GM10248 (cell line): Measurements from ENCODE around the gene RARRES2.
A peak's percentile ranks its signal among the peaks of the same experiment; 100 is the strongest.

Experiments used
- CTCF ChIA-PET: fragments of 300-600 bp; sonication (Branson Sonifier 250); formaldehyde crosslinking; extraction: SDS; loops from one replicate; lab custom pipeline; 2021; ENCODE audit warnings: antibody characterized with exemption; lab: Yijun Ruan, JAX
- POLR2A ChIA-PET: fragments of 350-650 bp; sonication (Branson Sonifier 250); formaldehyde crosslinking; extraction: SDS; loops from one replicate; lab custom pipeline; 2020; ENCODE audit warnings: antibody characterized with exemption; lab: Yijun Ruan, JAX
- DNase-seq: peaks from one replicate; pipeline ENCODE4 v3.0.0; 2012; ENCODE audit errors: extremely low spot score
- TF ChIP-seq, protein P1 (sequence below): IDR thresholded peaks from 2 replicates; pipeline ENCODE4 v1.5.1; 2012; ENCODE audit warnings: mild to moderate bottlenecking, low read depth; ENCODE audit errors: extremely low read depth, missing control alignments, control extremely low read depth

The RARRES2 gene

DNA sequence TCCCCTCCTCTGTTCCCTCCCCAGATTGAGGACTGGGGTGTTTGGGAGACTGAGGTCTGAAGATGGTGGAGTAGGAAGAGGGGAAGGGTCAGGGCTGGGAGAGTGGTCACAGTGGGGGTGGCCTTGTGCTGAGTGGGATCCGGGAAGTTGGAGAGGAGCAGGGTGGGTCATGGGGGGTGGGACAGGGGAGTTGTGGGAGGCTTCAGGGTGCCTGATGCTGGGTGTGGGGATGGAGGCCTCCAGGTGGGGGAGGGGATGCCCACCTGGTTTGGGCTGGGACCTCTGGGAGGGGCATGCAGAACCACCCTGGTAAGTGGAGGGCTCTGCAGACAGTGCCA, 40.3 kb upstream of the RARRES2 start:
- no peak for DNase-seq
- ChIA-PET CTCF (no interaction called here), POLR2A (no interaction called here)
- TF ChIP-seq, protein P1, sequence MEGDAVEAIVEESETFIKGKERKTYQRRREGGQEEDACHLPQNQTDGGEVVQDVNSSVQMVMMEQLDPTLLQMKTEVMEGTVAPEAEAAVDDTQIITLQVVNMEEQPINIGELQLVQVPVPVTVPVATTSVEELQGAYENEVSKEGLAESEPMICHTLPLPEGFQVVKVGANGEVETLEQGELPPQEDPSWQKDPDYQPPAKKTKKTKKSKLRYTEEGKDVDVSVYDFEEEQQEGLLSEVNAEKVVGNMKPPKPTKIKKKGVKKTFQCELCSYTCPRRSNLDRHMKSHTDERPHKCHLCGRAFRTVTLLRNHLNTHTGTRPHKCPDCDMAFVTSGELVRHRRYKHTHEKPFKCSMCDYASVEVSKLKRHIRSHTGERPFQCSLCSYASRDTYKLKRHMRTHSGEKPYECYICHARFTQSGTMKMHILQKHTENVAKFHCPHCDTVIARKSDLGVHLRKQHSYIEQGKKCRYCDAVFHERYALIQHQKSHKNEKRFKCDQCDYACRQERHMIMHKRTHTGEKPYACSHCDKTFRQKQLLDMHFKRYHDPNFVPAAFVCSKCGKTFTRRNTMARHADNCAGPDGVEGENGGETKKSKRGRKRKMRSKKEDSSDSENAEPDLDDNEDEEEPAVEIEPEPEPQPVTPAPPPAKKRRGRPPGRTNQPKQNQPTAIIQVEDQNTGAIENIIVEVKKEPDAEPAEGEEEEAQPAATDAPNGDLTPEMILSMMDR, result no peak

DNA sequence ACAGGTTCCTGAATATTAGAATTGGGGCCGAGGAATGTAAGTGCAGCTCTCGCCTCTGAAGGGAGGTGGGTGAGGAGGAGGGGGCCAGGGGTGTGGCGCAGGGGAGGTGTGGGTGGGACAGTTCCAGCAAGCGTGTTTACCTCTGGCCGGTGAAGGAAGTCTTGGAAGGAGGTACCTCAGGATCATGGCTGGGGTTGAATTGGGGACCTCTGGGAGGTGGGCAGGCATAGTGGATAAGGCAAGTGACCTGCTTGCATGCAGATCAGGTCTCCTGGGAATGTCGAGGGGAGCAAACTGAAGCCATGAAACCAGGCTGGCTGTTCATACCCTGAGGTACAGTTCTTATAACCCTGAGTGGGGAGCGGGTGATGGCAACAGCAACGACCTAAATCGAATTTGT, 39.7 kb upstream of the RARRES2 start:
- no peak for DNase-seq
- CTCF ChIA-PET, result interaction anchor here (0.9 to 2.0 kb wide), 4 partner anchors 12 to 26 kb away, joined by 3 to 5 read pairs (median 4); a partner anchor contains a TSS
- TF ChIP-seq, protein P1, result no peak
- POLR2A ChIA-PET, result interaction anchor here (0.7 to 1.0 kb wide), 2 partner anchors 12 to 18 kb away, joined by 3 to 4 read pairs; no protein-coding TSS in a partner anchor

DNA sequence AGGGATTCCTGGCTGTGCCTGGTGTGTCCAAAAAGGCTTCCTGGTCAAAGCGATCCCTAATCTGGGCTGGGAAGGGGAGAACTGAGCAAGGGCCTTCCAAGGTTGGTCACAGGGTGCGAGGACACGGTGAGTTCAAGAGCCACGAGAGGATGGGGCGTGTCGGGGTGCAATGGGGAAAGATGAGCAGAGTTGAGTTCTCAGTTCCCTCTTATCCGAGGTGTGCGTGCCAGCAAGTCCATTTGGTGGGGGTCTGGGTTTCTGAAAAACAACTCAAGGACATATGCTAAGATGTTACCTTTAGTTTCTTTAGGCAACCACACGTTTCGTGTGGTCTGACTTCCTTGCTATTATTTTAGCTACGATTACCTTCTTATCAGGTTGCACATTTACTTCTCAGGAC, 39.0 kb upstream of the RARRES2 start:
- TF ChIP-seq, protein P1, result no peak
- DNase-seq, result peak; percentile 58
- ChIA-PET POLR2A (interaction anchor here (0.6 to 1.0 kb wide), 3 partner anchors 11 to 17 kb away, joined by 3 to 4 read pairs (median 3); no protein-coding TSS in a partner anchor), CTCF (interaction anchor here (0.9 to 2.0 kb wide), 4 partner anchors 12 to 27 kb away, joined by 3 to 5 read pairs (median 4); a partner anchor contains a TSS)

DNA sequence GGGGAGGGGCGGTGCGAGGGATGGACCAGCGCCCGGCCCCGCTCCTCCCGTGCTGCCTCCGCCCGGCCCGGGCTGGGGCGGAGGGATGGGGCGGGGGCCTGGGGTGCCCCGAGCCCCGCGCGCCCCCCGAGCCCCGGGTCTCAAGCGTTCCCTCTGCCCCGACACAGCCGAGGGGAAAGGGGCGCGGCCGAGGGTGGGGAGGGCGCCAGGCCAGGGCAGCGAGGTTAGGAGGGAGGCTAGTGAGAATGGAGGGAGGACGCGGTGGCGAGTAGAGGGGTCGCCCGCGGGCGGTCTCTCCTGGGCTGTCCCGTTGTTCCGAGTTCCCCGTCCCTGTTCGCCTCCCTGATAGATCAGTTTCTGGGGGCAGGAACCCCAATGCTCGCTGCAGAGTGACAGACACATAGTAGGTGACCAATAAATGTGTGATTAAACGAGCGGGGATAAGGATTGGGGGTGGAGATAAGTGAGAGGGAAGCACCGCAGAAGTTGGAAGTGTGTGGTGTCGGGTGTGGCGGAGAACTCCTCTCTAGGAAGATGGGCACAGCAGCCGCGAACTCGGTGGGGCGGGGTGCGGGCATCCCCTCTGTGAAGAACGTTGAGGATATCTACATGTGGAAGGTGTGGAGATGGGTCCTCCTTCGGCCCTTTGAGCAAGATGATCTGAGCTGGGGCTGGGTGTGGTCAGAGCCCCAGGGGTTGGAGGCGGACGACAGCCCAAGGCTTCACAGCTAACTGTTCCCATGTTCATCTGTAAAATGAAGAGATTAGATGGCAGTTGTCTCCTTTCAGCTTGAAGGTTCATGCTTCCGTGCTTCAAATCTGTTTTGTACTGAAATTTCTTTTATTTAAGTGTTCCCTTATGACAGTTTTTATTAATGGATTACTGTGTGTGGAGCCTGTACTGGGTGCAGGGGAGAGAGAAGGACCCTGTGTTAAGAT, 38.3 kb upstream of the RARRES2 start:
- ChIA-PET POLR2A (interaction anchor here (0.6 to 1.0 kb wide), 3 partner anchors 11 to 15 kb away, joined by 3 read pairs; no protein-coding TSS in a partner anchor), CTCF (interaction anchor here (0.9 to 2.0 kb wide), 4 partner anchors 13 to 27 kb away, joined by 3 to 5 read pairs (median 4); a partner anchor contains a TSS)
- DNase-seq, result no peak
- TF ChIP-seq, protein P1, result no peak

DNA sequence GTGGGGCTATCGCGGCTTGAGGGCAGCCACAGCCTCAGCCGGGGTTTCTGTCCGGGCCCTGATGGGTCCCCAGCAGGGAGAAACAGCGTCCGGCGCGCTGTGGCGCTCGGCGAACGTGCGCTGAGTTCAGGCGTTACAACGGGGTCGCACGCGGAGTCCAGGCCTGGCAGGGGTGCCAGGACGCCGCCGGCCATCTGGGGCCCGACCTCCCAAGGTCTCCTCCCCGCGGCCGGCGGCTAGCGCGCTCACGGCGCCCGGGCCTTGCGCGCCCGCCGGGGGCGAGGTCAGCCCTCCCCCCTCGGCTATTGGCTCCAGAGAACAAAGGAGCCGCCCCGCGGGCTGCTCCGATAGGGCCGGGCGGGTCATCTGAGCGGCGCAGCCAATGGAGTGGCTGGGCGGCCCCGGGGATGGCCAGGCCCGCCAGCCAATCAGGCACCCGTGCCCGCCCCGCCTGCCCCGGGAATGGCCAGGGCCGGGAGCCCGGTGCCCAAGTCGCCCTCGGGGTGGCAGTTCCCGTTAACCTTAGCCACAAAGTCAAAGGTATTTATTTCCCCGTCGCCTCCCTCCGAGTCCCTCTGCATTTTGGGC, 37.5 kb upstream of the RARRES2 start, which contains the start of gene ZNF775:
Gene ZNF775, plus strand, starts transcription at position 478 of the 588 bp plus-strand sequence. CDS start 9,141 bp downstream, outside the sequence.
- ChIA-PET POLR2A (no interaction called here), CTCF (interaction anchor here (1.3 to 2.5 kb wide), 5 partner anchors 10 to 50 kb away, joined by 4 to 16 read pairs (median 7); partner anchors contain the start of gene REPIN1)
- TF ChIP-seq, protein P1, result peak; percentile 10
- DNase-seq, result peak; percentile 99
